ENCODE measurements around the gene RIPOR3.
"Not testable (repeated sequence)": the region's sequence is repeated elsewhere in the genome, so short reads cannot be mapped to it uniquely, and the experiment has no call there.

Gene RIPOR3

GRCh38 chr20:50720582-50720981 lies 29.2 kb upstream of the RIPOR3 start:
- FAIRE-seq: no peak
- TF ChIP-seq POLR2A (IDR thresholded peaks at IDR 0.05; ENCODE audit: low read depth, low read length) (no peak), TAF1 (IDR thresholded peaks at IDR 0.05; ENCODE audit: borderline replicate concordance, low read depth, low read length) (no peak), POLR2AphosphoS5 (IDR thresholded peaks at IDR 0.05; ENCODE audit: low read depth, low read length) (no peak)

GRCh38 chr20:50720026-50720425 lies 28.7 kb upstream of the RIPOR3 start:
- FAIRE-seq: no peak
- no peak for TF ChIP-seq POLR2AphosphoS5 (IDR thresholded peaks at IDR 0.05; ENCODE audit: low read depth, low read length)
- no peak for TF ChIP-seq POLR2A (IDR thresholded peaks at IDR 0.05; ENCODE audit: low read depth, low read length)
- TF ChIP-seq TAF1 (IDR thresholded peaks at IDR 0.05; ENCODE audit: borderline replicate concordance, low read depth, low read length): no peak
- no peak for DNase-seq (ENCODE audit: insufficient read length)

More at GRCh38 chr20:50720582-50720981, 29.2 kb upstream of the RIPOR3 start:
- no peak for DNase-seq (ENCODE audit: insufficient read length)

GRCh38 chr20:50719328-50719727 lies 28.0 kb upstream of the RIPOR3 start:
- FAIRE-seq: no peak
- TF ChIP-seq POLR2A (IDR thresholded peaks at IDR 0.05; ENCODE audit: low read depth, low read length) (no peak), POLR2AphosphoS5 (IDR thresholded peaks at IDR 0.05; ENCODE audit: low read depth, low read length) (no peak), TAF1 (IDR thresholded peaks at IDR 0.05; ENCODE audit: borderline replicate concordance, low read depth, low read length) (no peak)
- DNase-seq (ENCODE audit: insufficient read length): no peak

- TF ChIP-seq POLR2AphosphoS5 (IDR thresholded peaks at IDR 0.05; ENCODE audit: low read depth, low read length) (no peak), TAF1 (IDR thresholded peaks at IDR 0.05; ENCODE audit: borderline replicate concordance, low read depth, low read length) (no peak), POLR2A (IDR thresholded peaks at IDR 0.05; ENCODE audit: low read depth, low read length) (no peak)
- FAIRE-seq: no peak
- DNase-seq (ENCODE audit: insufficient read length): no peak
Measured at GRCh38 chr20:50717974-50718761, 26.8 kb upstream of the RIPOR3 start.

GRCh38 chr20:50717312-50717711 lies 26.0 kb upstream of the RIPOR3 start:
- no peak for TF ChIP-seq POLR2AphosphoS5 (IDR thresholded peaks at IDR 0.05; ENCODE audit: low read depth, low read length)
- no peak for TF ChIP-seq POLR2A (IDR thresholded peaks at IDR 0.05; ENCODE audit: low read depth, low read length)
- TF ChIP-seq TAF1 (IDR thresholded peaks at IDR 0.05; ENCODE audit: borderline replicate concordance, low read depth, low read length): no peak
- DNase-seq (ENCODE audit: insufficient read length) (no peak), FAIRE-seq (no peak)

- FAIRE-seq (no peak), DNase-seq (ENCODE audit: insufficient read length) (no peak)
- TF ChIP-seq POLR2AphosphoS5 (IDR thresholded peaks at IDR 0.05; ENCODE audit: low read depth, low read length): no peak
- no peak for TF ChIP-seq TAF1 (IDR thresholded peaks at IDR 0.05; ENCODE audit: borderline replicate concordance, low read depth, low read length)
- no peak for TF ChIP-seq POLR2A (IDR thresholded peaks at IDR 0.05; ENCODE audit: low read depth, low read length)
Measured at GRCh38 chr20:50716518-50716917, 25.2 kb upstream of the RIPOR3 start.

GRCh38 chr20:50715694-50716093 lies 24.4 kb upstream of the RIPOR3 start:
- FAIRE-seq (no peak), DNase-seq (ENCODE audit: insufficient read length) (no peak)
- TF ChIP-seq POLR2A (IDR thresholded peaks at IDR 0.05; ENCODE audit: low read depth, low read length) (no peak), POLR2AphosphoS5 (IDR thresholded peaks at IDR 0.05; ENCODE audit: low read depth, low read length) (no peak), TAF1 (IDR thresholded peaks at IDR 0.05; ENCODE audit: borderline replicate concordance, low read depth, low read length) (no peak)

GRCh38 chr20:50714426-50714825 lies 23.1 kb upstream of the RIPOR3 start:
- not testable (repeated sequence) for FAIRE-seq

GRCh38 chr20:50713657-50714101 lies 22.3 kb upstream of the RIPOR3 start:
- TF ChIP-seq POLR2A (IDR thresholded peaks at IDR 0.05; ENCODE audit: low read depth, low read length) (no peak), POLR2AphosphoS5 (IDR thresholded peaks at IDR 0.05; ENCODE audit: low read depth, low read length) (no peak), TAF1 (IDR thresholded peaks at IDR 0.05; ENCODE audit: borderline replicate concordance, low read depth, low read length) (no peak)
- DNase-seq (ENCODE audit: insufficient read length) (no peak), FAIRE-seq (no peak)

More at GRCh38 chr20:50714426-50714825, 23.1 kb upstream of the RIPOR3 start:
- DNase-seq (ENCODE audit: insufficient read length): not testable (repeated sequence)

GRCh38 chr20:50712771-50713656 lies 21.7 kb upstream of the RIPOR3 start:
- no peak for FAIRE-seq
- no peak for DNase-seq (ENCODE audit: insufficient read length)
- TF ChIP-seq POLR2AphosphoS5 (IDR thresholded peaks at IDR 0.05; ENCODE audit: low read depth, low read length) (no peak), POLR2A (IDR thresholded peaks at IDR 0.05; ENCODE audit: low read depth, low read length) (no peak), TAF1 (IDR thresholded peaks at IDR 0.05; ENCODE audit: borderline replicate concordance, low read depth, low read length) (no peak)

- TF ChIP-seq TAF1 (IDR thresholded peaks at IDR 0.05; ENCODE audit: borderline replicate concordance, low read depth, low read length) (no peak), POLR2A (IDR thresholded peaks at IDR 0.05; ENCODE audit: low read depth, low read length) (no peak), POLR2AphosphoS5 (IDR thresholded peaks at IDR 0.05; ENCODE audit: low read depth, low read length) (no peak)
- FAIRE-seq (no peak), DNase-seq (ENCODE audit: insufficient read length) (no peak)
Measured at GRCh38 chr20:50711113-50711825, 19.9 kb upstream of the RIPOR3 start.
